Neural progenitor cell (in vitro differentiated cells): ENCODE data around the gene CREB3L2. TPM values are rescaled to one million over a fixed set of nuclear protein-coding genes. Genes with fewer than 3 reads are reported as not detected.

ENCODE experiments used
- DNase-seq: peaks from one replicate; pipeline ENCODE4 v3.0.0-alpha.2; 2016; ENCODE audit warnings: low spot score
- H2AFZ ChIP-seq: fragments of 200-600 bp; sonication (generic); replicated peaks from 2 replicates; pipeline ENCODE4 v1.6.1; 2016; ENCODE audit warnings: antibody characterized with exemption
- H3F3A ChIP-seq: fragments of 200-600 bp; sonication (generic); 2 replicates; pipeline ENCODE4 v1.6.1; 2016; ENCODE audit warnings: antibody characterized with exemption, low read depth
- H3K27ac ChIP-seq: fragments of 200-600 bp; sonication (generic); 2 replicates; pipeline ENCODE4 v1.5.1; 2016; ENCODE audit warnings: mild to moderate bottlenecking
- H3K27me3 ChIP-seq: fragments of 200-600 bp; sonication (generic); 2 replicates; pipeline ENCODE4 v1.6.1; 2016; ENCODE audit warnings: mild to moderate bottlenecking, moderate library complexity
- H3K36me3 ChIP-seq: fragments of 200-600 bp; sonication (generic); 2 replicates; pipeline ENCODE4 v1.5.1; 2016
- H3K4me1 ChIP-seq: fragments of 200-600 bp; sonication (generic); 2 replicates; pipeline ENCODE4 v1.6.1; 2016; ENCODE audit warnings: mixed run types
- H3K4me2 ChIP-seq: fragments of 200-600 bp; sonication (generic); 2 replicates; pipeline ENCODE4 v1.6.1; 2016
- H3K4me3 ChIP-seq: fragments of 200-600 bp; sonication (generic); 2 replicates; pipeline ENCODE4 v1.5.1; 2016
- H3K79me2 ChIP-seq: fragments of 200-600 bp; sonication (generic); 2 replicates; pipeline ENCODE4 v1.6.1; 2016; ENCODE audit warnings: low read depth
- H3K9ac ChIP-seq: fragments of 200-600 bp; sonication (generic); 2 replicates; pipeline ENCODE4 v1.6.1; 2016
- H3K9me3 ChIP-seq: fragments of 200-600 bp; sonication (generic); 2 replicates; pipeline ENCODE4 v1.5.1; 2016; ENCODE audit warnings: low read depth
- H4K20me1 ChIP-seq: fragments of 200-600 bp; sonication (generic); 2 replicates; pipeline ENCODE4 v1.6.1; 2016; ENCODE audit warnings: low read depth
- H3K27ac Mint-ChIP-seq: 3 replicates; pipeline ENCODE4 v1.8.0; 2021; ENCODE audit warnings: mixed read lengths
- H3K27me3 Mint-ChIP-seq: 2 replicates; pipeline ENCODE4 v1.8.0; 2022; ENCODE audit warnings: low read depth, mild to moderate bottlenecking, inconsistent platforms, moderate library complexity, mixed read lengths; ENCODE audit not compliant: insufficient read depth
- H3K36me3 Mint-ChIP-seq: 3 replicates; pipeline ENCODE4 v1.8.0; 2021; ENCODE audit warnings: mixed read lengths
- H3K4me1 Mint-ChIP-seq: 3 replicates; pipeline ENCODE4 v1.8.0; 2021; ENCODE audit warnings: mixed read lengths
- H3K4me3 Mint-ChIP-seq: 3 replicates; pipeline ENCODE4 v1.8.0; 2021; ENCODE audit warnings: mild to moderate bottlenecking, moderate library complexity, mixed read lengths
- H3K9me3 Mint-ChIP-seq: 3 replicates; pipeline ENCODE4 v1.8.0; 2020; ENCODE audit warnings: mixed read lengths
- CTCF ChIP-seq: fragments of 200-600 bp; sonication (generic); IDR thresholded peaks from 2 replicates; pipeline ENCODE4 v1.5.1; 2017; ENCODE audit warnings: antibody characterized with exemption, mild to moderate bottlenecking
- EZH2 ChIP-seq: fragments of 200-600 bp; sonication (generic); IDR thresholded peaks from 2 replicates; pipeline ENCODE4 v1.6.1; 2017; ENCODE audit warnings: antibody characterized with exemption, mild to moderate bottlenecking, moderate library complexity
- EZH2phosphoT487 ChIP-seq: fragments of 200-600 bp; sonication (generic); IDR thresholded peaks from 2 replicates; pipeline ENCODE4 v1.6.1; 2017; ENCODE audit warnings: antibody characterized with exemption
- total RNA-seq: library from RNA; depleted of rRNA; stranded (reverse); fragments of >200 nt; gene quantifications from 2 replicates; pipeline ENCODE4 v1.2.3, GENCODE V29; 2015; ENCODE audit warnings: low replicate concordance

Gene CREB3L2
- total RNA-seq, 1 donor from 2014 or later = 9.9 TPM

- no peak overlapping the region for H3K9ac ChIP-seq
- no peak overlapping the region for H3K27ac ChIP-seq
- H3K27me3 ChIP-seq = no peaks in the 10 kb centered on the region
- H3K4me1 Mint-ChIP-seq = peaks cover 45% of the 10 kb centered on the region
- H3K4me2 ChIP-seq = no peak overlapping the region
- H3F3A ChIP-seq = peaks cover 8% of the 10 kb centered on the region
- DNase-seq = no peak
- peaks cover 40% of the 10 kb centered on the region for H3K4me1 ChIP-seq
- H3K36me3 ChIP-seq = no peaks in the 10 kb centered on the region
- peaks cover 30% of the 10 kb centered on the region for H3K36me3 Mint-ChIP-seq
- H3K27me3 Mint-ChIP-seq = no peaks in the 10 kb centered on the region
- no peak overlapping the region for H3K4me3 ChIP-seq
- H3K9me3 ChIP-seq = no peaks in the 10 kb centered on the region
- no peak overlapping the region for H2AFZ ChIP-seq
- H3K9me3 Mint-ChIP-seq = peaks cover 20% of the 10 kb centered on the region
- no peak overlapping the region for H3K4me3 Mint-ChIP-seq
- no peaks in the 10 kb centered on the region for H4K20me1 ChIP-seq
- H3K79me2 ChIP-seq = peaks cover 75% of the 10 kb centered on the region
- peak overlapping the region; percentile 43 for H3K27ac Mint-ChIP-seq
- TF ChIP-seq EZH2 = no peak
- TF ChIP-seq EZH2phosphoT487 = no peak
- no peak for TF ChIP-seq CTCF
Measured at GRCh38 chr7:137978464-137979237, 23.2 kb downstream of the CREB3L2 start.

GRCh38 chr7:137977173-137977572 lies 24.7 kb downstream of the CREB3L2 start:
- H3K27me3 Mint-ChIP-seq = no peaks in the 10 kb centered on the region
- H4K20me1 ChIP-seq = no peaks in the 10 kb centered on the region

GRCh38 chr7:137976696-137977095 lies 25.2 kb downstream of the CREB3L2 start:
- H3K36me3 Mint-ChIP-seq = peaks cover 26% of the 10 kb centered on the region
- peaks cover 8% of the 10 kb centered on the region for H3K9me3 Mint-ChIP-seq
- Histone ChIP-seq H3K4me3 (no peak overlapping the region), H3K9me3 (no peaks in the 10 kb centered on the region), H3K4me2 (peak overlapping the region; percentile 56), H3K27me3 (no peaks in the 10 kb centered on the region), H3K36me3 (no peaks in the 10 kb centered on the region), H3K79me2 (peaks cover 78% of the 10 kb centered on the region), H3K9ac (no peak overlapping the region), H3K4me1 (peaks cover 40% of the 10 kb centered on the region), H2AFZ (no peak overlapping the region), H4K20me1 (no peaks in the 10 kb centered on the region), H3K27ac (no peak overlapping the region), H3F3A (peaks cover 8% of the 10 kb centered on the region)
- no peak overlapping the region for H3K4me3 Mint-ChIP-seq
- peaks cover 48% of the 10 kb centered on the region for H3K4me1 Mint-ChIP-seq
- no peak for DNase-seq
- H3K27ac Mint-ChIP-seq = no peak overlapping the region
- no peaks in the 10 kb centered on the region for H3K27me3 Mint-ChIP-seq
- no peak for TF ChIP-seq CTCF
- TF ChIP-seq EZH2phosphoT487 = no peak
- TF ChIP-seq EZH2 = no peak

More at GRCh38 chr7:137977173-137977572, 24.7 kb downstream of the CREB3L2 start:
- no peak overlapping the region for H3K4me3 Mint-ChIP-seq
- Histone ChIP-seq H3K4me3 (no peak overlapping the region), H3K4me2 (no peak overlapping the region), H3K9me3 (no peaks in the 10 kb centered on the region), H3K79me2 (peaks cover 74% of the 10 kb centered on the region), H3K27me3 (no peaks in the 10 kb centered on the region), H3K4me1 (peaks cover 45% of the 10 kb centered on the region), H3K9ac (no peak overlapping the region), H3K27ac (no peak overlapping the region), H2AFZ (no peak overlapping the region), H3K36me3 (no peaks in the 10 kb centered on the region), H3F3A (peaks cover 8% of the 10 kb centered on the region)
- H3K36me3 Mint-ChIP-seq = peaks cover 26% of the 10 kb centered on the region
- no peak for TF ChIP-seq EZH2
- TF ChIP-seq CTCF = no peak
- TF ChIP-seq EZH2phosphoT487 = no peak
- H3K9me3 Mint-ChIP-seq = peaks cover 8% of the 10 kb centered on the region
- peaks cover 48% of the 10 kb centered on the region for H3K4me1 Mint-ChIP-seq
- H3K27ac Mint-ChIP-seq = no peak overlapping the region
- no peak for DNase-seq
